SKM-1 (cell line): Measurements from ENCODE around the gene DHDH.

ENCODE experiments used
- DNase-seq: peaks from one replicate; lab custom pipeline; 2025; ENCODE audit not compliant: unreplicated experiment; lab: John Stamatoyannopoulos, UW

Gene DHDH

GRCh38 chr19:48965806-48966540, 32.5 kb downstream of the DHDH start:
- no peak for DNase-seq

- DNase-seq, result no peak
These were observed 33.2 kb downstream of the DHDH start for GRCh38 chr19:48966541-48967345.

- no peak for DNase-seq
These were observed 34.1 kb downstream of the DHDH start for GRCh38 chr19:48967346-48968178.

- DNase-seq, result no peak
These were observed 34.7 kb downstream of the DHDH start for GRCh38 chr19:48968179-48968661.

GRCh38 chr19:48968813-48969218, 35.3 kb downstream of the DHDH start:
- no peak for DNase-seq

GRCh38 chr19:48969276-48970138, 36.0 kb downstream of the DHDH start:
- no peak for DNase-seq

GRCh38 chr19:48970139-48970766, 36.8 kb downstream of the DHDH start:
- DNase-seq, result no peak

GRCh38 chr19:48970923-48971395, 37.5 kb downstream of the DHDH start:
- no peak for DNase-seq

GRCh38 chr19:48975947-48976847, 42.7 kb downstream of the DHDH start:
- no peak for DNase-seq

- DNase-seq, result no peak
These were observed 43.6 kb downstream of the DHDH start for GRCh38 chr19:48977061-48977460.

- no peak for DNase-seq
These were observed 48.8 kb downstream of the DHDH start for GRCh38 chr19:48982280-48982679.

- no peak for DNase-seq
These were observed 52.2 kb downstream of the DHDH start for GRCh38 chr19:48985711-48986110.

GRCh38 chr19:48986211-48986610, 52.7 kb downstream of the DHDH start:
- no peak for DNase-seq

GRCh38 chr19:48987323-48987722, 53.8 kb downstream of the DHDH start:
- DNase-seq, result no peak

- DNase-seq, result no peak
These were observed 54.8 kb downstream of the DHDH start for GRCh38 chr19:48988286-48988685.

- DNase-seq, result no peak
These were observed 55.4 kb downstream of the DHDH start for GRCh38 chr19:48988860-48989259.

- no peak for DNase-seq
These were observed 56.3 kb downstream of the DHDH start for GRCh38 chr19:48989701-48990291.

- no peak for DNase-seq
These were observed 56.9 kb downstream of the DHDH start for GRCh38 chr19:48990400-48990799.
